Hippocampal formation (tissue), 2 donors: ENCODE measurements around the gene KRTAP24-1.

Source experiments
- DNase-seq, 2 donors: peaks; one replicate each; lab custom pipeline; 2025; lab: John Stamatoyannopoulos, UW

KRTAP24-1 gene

GRCh38 chr21:30234050-30234449 lies 48.7 kb downstream of the KRTAP24-1 start:
- no peak for DNase-seq

- no peak for DNase-seq
Measured at GRCh38 chr21:30233228-30234020, 49.3 kb downstream of the KRTAP24-1 start.

GRCh38 chr21:30232011-30232410 lies 50.7 kb downstream of the KRTAP24-1 start:
- no peak for DNase-seq
